HAP-1 (cell line): ENCODE results near the gene OR52E6.

Source experiments
- DNase-seq, 2 experiments: peaks; one replicate each; pipeline ENCODE4 v3.0.0-alpha.2; 2016 to 2020; ENCODE audit warnings: low spot score in 2 of 2
- H3K27me3 ChIP-seq: fragments of 250-450 bp; sonication (Bioruptor Pico); 2 replicates; pipeline ENCODE4 v1.5.1; 2020; ENCODE audit warnings: low read depth, mild to moderate bottlenecking, moderate library complexity
- H3K36me3 ChIP-seq: fragments of 250-450 bp; sonication (Bioruptor Pico); replicated peaks from 2 replicates; pipeline ENCODE4 v1.5.1; 2020; ENCODE audit warnings: mild to moderate bottlenecking
- H3K4me1 ChIP-seq: fragments of 250-450 bp; sonication (Bioruptor Pico); 2 replicates; pipeline ENCODE4 v1.5.1; 2020; ENCODE audit warnings: mild to moderate bottlenecking
- H3K4me3 ChIP-seq: fragments of 250-450 bp; sonication (Bioruptor Pico); 2 replicates; pipeline ENCODE4 v1.5.1; 2020; ENCODE audit warnings: mild to moderate bottlenecking, moderate library complexity
- H3K9me3 ChIP-seq: fragments of 250-450 bp; sonication (Bioruptor Pico); 2 replicates; pipeline ENCODE4 v1.5.1; 2020; ENCODE audit warnings: mild to moderate bottlenecking, moderate library complexity
- in situ Hi-C: fragments of 300-500 bp; cut with MboI; formaldehyde crosslinking; loops from 3 replicates; pipeline ENCODE4 v1.14.3; 2020; ENCODE audit warnings: low sequenced_read_pairs, inconsistent platforms, mixed read lengths

The OR52E6 gene

GRCh38 chr11:5841797-5842196 is at the start of gene OR52E6:
OR52E6 (minus strand) TSS chr11:5841897; CDS start chr11:5841897, 0 bp downstream.
- DNase-seq, result no peak
- in situ Hi-C loops, result no loop called here
- Histone ChIP-seq H3K4me3 (no peak within 1 kb of the TSS), H3K36me3 (no peaks in the 10 kb centered on the region), H3K4me1 (no peaks in the 10 kb centered on the region), H3K9me3 (no peaks in the 10 kb centered on the region), H3K27me3 (no peaks in the 10 kb centered on the region)

GRCh38 chr11:5891216-5891800 is 49.6 kb upstream of the OR52E6 start:
- no peak overlapping the region for H3K4me3 ChIP-seq
- H3K4me1 ChIP-seq, result no peaks in the 10 kb centered on the region
- H3K27me3 ChIP-seq, result no peaks in the 10 kb centered on the region
- in situ Hi-C loops, result no loop called here
- DNase-seq, result peak in 1 of 2 experiments; percentile 29
- no peaks in the 10 kb centered on the region for H3K36me3 ChIP-seq
- H3K9me3 ChIP-seq, result no peaks in the 10 kb centered on the region

- Histone ChIP-seq H3K9me3 (no peaks in the 10 kb centered on the region), H3K4me3 (no peak overlapping the region), H3K27me3 (no peaks in the 10 kb centered on the region), H3K4me1 (no peaks in the 10 kb centered on the region), H3K36me3 (no peaks in the 10 kb centered on the region)
- no peak for DNase-seq
- in situ Hi-C loops, result no loop called here
Measured at GRCh38 chr11:5887661-5888060, 46.0 kb upstream of the OR52E6 start.

- Histone ChIP-seq H3K36me3 (no peaks in the 10 kb centered on the region), H3K4me1 (no peaks in the 10 kb centered on the region), H3K27me3 (no peaks in the 10 kb centered on the region), H3K4me3 (no peak overlapping the region), H3K9me3 (no peaks in the 10 kb centered on the region)
- in situ Hi-C loops, result no loop called here
- no peak for DNase-seq
Measured at GRCh38 chr11:5887172-5887571, 45.5 kb upstream of the OR52E6 start.

GRCh38 chr11:5881756-5882155 is 40.1 kb upstream of the OR52E6 start:
- in situ Hi-C loops, result no loop called here
- no peak for DNase-seq
- Histone ChIP-seq H3K4me3 (no peak overlapping the region), H3K9me3 (no peaks in the 10 kb centered on the region), H3K4me1 (no peaks in the 10 kb centered on the region), H3K27me3 (no peaks in the 10 kb centered on the region), H3K36me3 (no peaks in the 10 kb centered on the region)

- Histone ChIP-seq H3K36me3 (no peaks in the 10 kb centered on the region), H3K9me3 (no peaks in the 10 kb centered on the region), H3K27me3 (no peaks in the 10 kb centered on the region), H3K4me3 (no peak within 1 kb of the TSS), H3K4me1 (no peaks in the 10 kb centered on the region)
- in situ Hi-C loops, result no loop called here
- no peak for DNase-seq
Measured at GRCh38 chr11:5880329-5880728, 38.6 kb upstream of the OR52E6 start, which contains the start of gene OR52E4. OR52E4 (plus strand) TSS chr11:5880629; CDS start chr11:5884293, 3,664 bp downstream.

GRCh38 chr11:5878564-5878963 is 36.9 kb upstream of the OR52E6 start:
- no peaks in the 10 kb centered on the region for H3K9me3 ChIP-seq
- in situ Hi-C loops, result no loop called here
- DNase-seq, result no peak
- no peak overlapping the region for H3K4me3 ChIP-seq
- H3K4me1 ChIP-seq, result no peaks in the 10 kb centered on the region
- H3K27me3 ChIP-seq, result no peaks in the 10 kb centered on the region
- no peaks in the 10 kb centered on the region for H3K36me3 ChIP-seq

- in situ Hi-C loops, result no loop called here
- Histone ChIP-seq H3K4me3 (no peak overlapping the region), H3K27me3 (no peaks in the 10 kb centered on the region), H3K36me3 (no peaks in the 10 kb centered on the region), H3K9me3 (no peaks in the 10 kb centered on the region), H3K4me1 (no peaks in the 10 kb centered on the region)
- no peak for DNase-seq
Measured at GRCh38 chr11:5865826-5866225, 24.1 kb upstream of the OR52E6 start.

GRCh38 chr11:5857590-5857989 is 15.9 kb upstream of the OR52E6 start, which contains the start of gene OR52E8:
OR52E8 (minus strand) TSS chr11:5857690; CDS start chr11:5857690, 0 bp downstream.
- Histone ChIP-seq H3K9me3 (no peaks in the 10 kb centered on the region), H3K4me3 (no peak within 1 kb of the TSS), H3K36me3 (no peaks in the 10 kb centered on the region), H3K4me1 (no peaks in the 10 kb centered on the region), H3K27me3 (no peaks in the 10 kb centered on the region)
- no peak for DNase-seq
- in situ Hi-C loops, result no loop called here

GRCh38 chr11:5851002-5851401 is 9.3 kb upstream of the OR52E6 start:
- Histone ChIP-seq H3K9me3 (no peaks in the 10 kb centered on the region), H3K27me3 (no peaks in the 10 kb centered on the region)
- in situ Hi-C loops, result no loop called here

GRCh38 chr11:5847711-5848110 is 6.0 kb upstream of the OR52E6 start:
- no peaks in the 10 kb centered on the region for H3K36me3 ChIP-seq
- no peak for DNase-seq
- no peaks in the 10 kb centered on the region for H3K9me3 ChIP-seq
- in situ Hi-C loops, result no loop called here
- no peaks in the 10 kb centered on the region for H3K4me1 ChIP-seq
- no peaks in the 10 kb centered on the region for H3K27me3 ChIP-seq
- H3K4me3 ChIP-seq, result no peak overlapping the region

More at GRCh38 chr11:5851002-5851401, 9.3 kb upstream of the OR52E6 start:
- Histone ChIP-seq H3K36me3 (no peaks in the 10 kb centered on the region), H3K4me1 (no peaks in the 10 kb centered on the region), H3K4me3 (no peak overlapping the region)
- DNase-seq, result no peak

GRCh38 chr11:5846701-5847100 is 5.0 kb upstream of the OR52E6 start:
- in situ Hi-C loops, result no loop called here
- no peak for DNase-seq

GRCh38 chr11:5837695-5838094 is 4.0 kb downstream of the OR52E6 start:
- no peaks in the 10 kb centered on the region for H3K27me3 ChIP-seq
- in situ Hi-C loops, result no loop called here
- DNase-seq, result no peak
- H3K9me3 ChIP-seq, result no peaks in the 10 kb centered on the region
- no peak overlapping the region for H3K4me3 ChIP-seq
- H3K4me1 ChIP-seq, result no peaks in the 10 kb centered on the region
- no peaks in the 10 kb centered on the region for H3K36me3 ChIP-seq

More at GRCh38 chr11:5846701-5847100, 5.0 kb upstream of the OR52E6 start:
- H3K4me3 ChIP-seq, result no peak overlapping the region
- no peaks in the 10 kb centered on the region for H3K9me3 ChIP-seq
- H3K4me1 ChIP-seq, result no peaks in the 10 kb centered on the region
- H3K36me3 ChIP-seq, result no peaks in the 10 kb centered on the region
- no peaks in the 10 kb centered on the region for H3K27me3 ChIP-seq

GRCh38 chr11:5833446-5833845 is 8.3 kb downstream of the OR52E6 start:
- DNase-seq, result no peak
- no peaks in the 10 kb centered on the region for H3K9me3 ChIP-seq
- no peak overlapping the region for H3K4me3 ChIP-seq
- H3K27me3 ChIP-seq, result no peaks in the 10 kb centered on the region
- no peaks in the 10 kb centered on the region for H3K36me3 ChIP-seq
- in situ Hi-C loops, result no loop called here
- H3K4me1 ChIP-seq, result no peaks in the 10 kb centered on the region
